ENCODE measurements around the gene C6orf89.

The C6orf89 gene

DNA sequence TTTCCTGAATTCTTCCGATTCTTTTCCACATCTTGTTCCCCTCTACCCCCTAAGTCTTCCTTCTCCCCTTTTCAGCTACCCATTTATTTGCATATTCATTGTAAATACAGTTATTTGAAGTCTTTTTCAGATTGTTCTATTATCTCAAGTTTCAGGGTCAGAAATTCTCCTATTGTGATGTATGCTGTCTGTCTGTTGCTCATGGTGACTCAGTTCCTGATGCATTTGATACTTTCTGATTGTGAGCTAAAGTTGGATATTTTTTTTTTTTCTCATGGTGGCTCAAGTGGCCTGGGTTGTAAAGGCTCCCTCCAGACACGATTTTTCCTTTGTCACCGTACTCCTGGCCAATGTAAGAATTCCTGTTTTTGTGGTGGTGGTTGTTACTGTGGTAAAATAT lies 63.9 kb downstream of the C6orf89 start:
- DNase-seq = no peak

DNA sequence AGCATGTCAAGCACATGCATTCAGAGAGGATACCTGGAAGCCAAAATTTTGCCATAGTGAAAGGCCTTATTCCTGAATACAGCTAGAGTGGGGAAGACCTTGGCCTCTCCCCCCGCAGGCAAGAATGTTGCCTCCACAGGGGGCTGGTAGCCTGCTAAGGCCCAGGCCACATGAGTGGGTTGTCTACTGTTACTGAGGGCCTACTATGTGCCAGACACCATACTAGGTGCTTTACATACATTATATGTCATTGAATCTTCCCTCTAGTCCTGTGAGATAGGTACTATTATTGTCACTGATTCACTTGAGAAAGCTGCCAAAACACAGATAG lies 68.1 kb downstream of the C6orf89 start:
- no peak for DNase-seq

DNA sequence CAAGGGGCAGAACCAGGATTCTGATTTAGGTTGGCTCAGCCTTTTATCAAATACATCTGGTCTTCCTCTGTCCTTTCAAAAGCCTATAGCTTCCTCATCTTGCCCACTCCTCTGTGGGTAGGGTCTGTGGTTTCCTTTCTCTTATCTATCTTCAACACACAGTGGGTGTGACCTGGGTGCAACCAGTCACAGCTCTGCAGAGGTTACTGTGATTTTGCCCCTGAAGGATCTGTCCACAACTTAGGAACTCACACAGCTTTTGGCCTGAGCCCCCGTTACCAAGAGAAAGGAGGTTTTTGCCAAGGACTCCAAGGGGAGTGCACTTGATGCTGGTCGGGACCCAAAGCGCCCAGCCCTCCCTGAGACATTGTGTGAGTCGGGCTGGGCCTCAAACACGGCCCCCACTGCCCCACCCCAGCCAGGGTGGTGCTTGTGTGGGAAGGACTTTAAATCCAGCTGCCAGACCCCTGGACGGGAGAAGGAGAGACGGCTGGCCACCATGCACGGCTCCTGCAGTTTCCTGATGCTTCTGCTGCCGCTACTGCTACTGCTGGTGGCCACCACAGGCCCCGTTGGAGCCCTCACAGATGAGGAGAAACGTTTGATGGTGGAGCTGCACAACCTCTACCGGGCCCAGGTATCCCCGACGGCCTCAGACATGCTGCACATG lies 68.6 kb downstream of the C6orf89 start, which contains the start of gene PI16:
TSS of gene PI16 (plus strand) at position 477 of the 670 bp plus-strand sequence. CDS start at position 500, 23 bp downstream.
- no peak for DNase-seq

DNA sequence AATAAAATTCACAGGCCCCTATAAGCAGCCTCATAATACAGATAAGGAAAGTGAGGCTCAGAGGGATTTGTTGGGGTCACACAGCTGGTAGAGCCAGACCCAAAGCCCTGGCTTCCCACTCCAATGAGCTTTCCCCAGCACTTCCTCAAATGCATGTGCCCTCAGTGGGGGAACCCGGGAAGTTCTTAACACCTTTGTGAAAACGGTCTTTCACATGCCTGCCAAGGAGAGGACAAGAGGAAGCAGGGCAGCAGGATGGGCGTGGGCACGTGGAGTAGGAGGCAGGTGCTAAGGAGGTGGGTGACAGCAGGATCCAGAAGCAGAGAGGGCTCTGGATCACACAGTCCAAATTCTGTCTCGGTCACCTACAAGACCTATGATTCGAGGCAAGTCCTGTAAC lies 69.4 kb downstream of the C6orf89 start:
- DNase-seq = no peak

DNA sequence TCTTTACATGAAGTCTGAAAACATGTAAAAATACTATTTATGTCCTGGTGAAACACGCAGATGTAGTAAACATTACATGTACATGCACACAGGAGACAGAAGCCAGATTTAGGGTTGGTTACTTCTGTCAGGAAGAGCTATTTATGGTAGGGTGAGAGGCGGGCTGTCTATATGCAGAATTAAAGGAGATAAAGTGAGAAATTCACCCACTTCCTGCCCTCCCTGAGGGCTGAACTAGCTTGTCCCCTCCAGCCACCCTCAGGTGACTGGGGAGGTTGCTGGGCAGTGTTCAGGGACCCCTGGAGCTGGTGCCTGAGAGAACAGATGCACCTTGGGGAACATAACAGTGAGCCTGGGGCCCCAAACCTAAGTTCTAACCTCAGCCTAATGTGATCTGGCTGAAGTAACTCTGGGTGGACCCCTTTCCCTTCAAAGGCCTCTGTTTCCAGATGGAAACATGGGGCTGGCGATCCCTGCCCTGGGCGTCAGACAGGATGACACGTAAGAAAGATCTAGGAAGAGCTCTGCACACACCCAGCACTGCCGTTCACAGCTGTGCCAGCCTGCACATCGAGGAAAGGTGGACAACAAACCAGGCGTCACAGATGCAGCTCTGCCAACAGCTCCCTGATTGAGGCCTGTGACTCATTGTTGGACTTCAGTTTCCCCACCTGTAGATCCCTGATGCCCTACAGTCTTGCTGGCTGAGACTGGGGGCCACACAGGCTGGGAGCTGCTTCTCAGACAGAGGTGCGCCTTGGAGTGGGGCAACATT lies 70.1 kb downstream of the C6orf89 start:
- no peak for DNase-seq

GRCh38 chr6:36956446-36956820 lies 70.7 kb downstream of the C6orf89 start:
- no peak for DNase-seq

GRCh38 chr6:36957773-36958271 lies 72.1 kb downstream of the C6orf89 start:
- DNase-seq = no peak

- no peak for DNase-seq
Observed at GRCh38 chr6:36958775-36959554, 73.2 kb downstream of the C6orf89 start.

DNA sequence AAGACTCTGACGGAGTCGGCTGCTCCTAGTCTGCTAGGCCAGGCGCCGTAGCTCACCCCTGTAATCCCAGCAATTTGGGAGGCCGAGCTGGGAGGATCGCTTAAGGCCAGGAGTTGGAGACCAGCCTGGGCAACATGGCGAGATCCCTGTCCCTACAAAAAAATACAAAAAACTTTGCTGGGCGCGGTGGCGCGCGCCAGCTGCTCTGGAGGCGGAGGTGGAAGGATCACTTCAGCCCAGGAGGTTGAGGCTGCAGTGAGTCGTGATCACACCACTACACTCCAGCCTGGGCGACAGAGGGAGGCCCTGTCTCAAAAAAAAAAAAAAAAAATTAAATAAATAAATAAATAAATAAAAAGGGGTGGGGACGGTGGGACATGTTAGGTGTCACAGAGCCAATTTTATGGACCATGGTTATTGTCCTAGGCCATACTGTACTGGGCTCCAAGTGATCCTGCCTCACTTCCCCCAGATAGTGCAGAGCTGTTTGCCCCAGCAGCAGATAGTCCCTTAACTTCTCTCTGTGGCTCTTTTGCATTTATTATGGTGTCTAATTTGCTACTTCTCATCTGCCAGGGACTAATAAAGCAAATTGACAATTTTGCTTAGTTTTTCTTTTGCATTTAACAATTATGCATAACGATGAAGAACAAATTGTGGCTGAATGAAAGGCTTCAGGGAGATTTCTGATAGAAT lies 74.0 kb downstream of the C6orf89 start:
- DNase-seq = no peak

DNA sequence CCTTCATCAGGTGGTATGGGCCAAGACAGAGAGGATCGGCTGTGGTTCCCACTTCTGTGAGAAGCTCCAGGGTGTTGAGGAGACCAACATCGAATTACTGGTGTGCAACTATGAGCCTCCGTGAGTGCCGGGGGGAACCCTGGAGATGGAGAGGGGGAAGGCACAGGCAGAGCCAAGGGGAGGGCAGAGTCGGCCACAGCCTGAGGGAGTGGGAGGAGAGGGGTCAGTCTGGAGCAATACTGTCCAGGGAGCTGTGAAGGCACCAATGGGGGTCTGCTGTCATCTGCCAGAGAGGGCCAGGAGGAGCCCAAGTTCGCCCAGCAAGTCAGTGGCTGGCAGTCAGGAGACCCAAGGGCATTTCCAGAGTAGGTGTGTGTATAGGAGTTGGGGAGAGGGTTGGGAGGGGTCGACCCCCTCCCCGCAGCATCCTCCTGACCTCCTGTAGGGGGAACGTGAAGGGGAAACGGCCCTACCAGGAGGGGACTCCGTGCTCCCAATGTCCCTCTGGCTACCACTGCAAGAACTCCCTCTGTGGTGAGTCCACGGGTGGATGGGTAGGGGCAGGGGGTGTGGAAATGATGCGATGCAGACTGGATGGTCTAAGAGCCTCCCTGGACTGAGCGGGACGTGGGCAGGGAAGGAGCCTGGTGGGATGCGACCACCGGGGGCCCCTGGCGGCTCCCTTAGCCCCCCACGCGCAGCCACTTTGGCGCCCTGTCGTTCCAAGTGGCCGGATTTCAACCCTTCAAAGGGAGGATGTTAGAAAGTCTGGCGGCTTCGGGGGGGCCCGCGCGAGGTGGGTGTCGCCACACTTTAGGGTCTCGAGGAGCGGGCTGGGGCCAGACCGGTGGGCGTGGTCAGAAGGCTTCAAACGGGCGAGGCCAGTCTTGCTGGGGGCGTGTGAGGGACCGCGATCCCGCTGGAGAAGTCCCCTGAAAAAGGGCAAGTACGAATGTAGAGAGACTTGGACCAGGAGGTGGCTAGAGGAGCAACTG lies 76.0 kb downstream of the C6orf89 start:
- DNase-seq = no peak

DNA sequence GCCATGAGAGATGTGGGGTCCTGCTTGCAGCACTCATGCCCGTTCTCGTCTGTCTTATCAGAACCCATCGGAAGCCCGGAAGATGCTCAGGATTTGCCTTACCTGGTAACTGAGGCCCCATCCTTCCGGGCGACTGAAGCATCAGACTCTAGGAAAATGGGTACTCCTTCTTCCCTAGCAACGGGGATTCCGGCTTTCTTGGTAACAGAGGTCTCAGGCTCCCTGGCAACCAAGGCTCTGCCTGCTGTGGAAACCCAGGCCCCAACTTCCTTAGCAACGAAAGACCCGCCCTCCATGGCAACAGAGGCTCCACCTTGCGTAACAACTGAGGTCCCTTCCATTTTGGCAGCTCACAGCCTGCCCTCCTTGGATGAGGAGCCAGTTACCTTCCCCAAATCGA lies 77.1 kb downstream of the C6orf89 start:
- DNase-seq = peak; percentile 18

GRCh38 chr6:36963451-36964290 lies 77.9 kb downstream of the C6orf89 start:
- no peak for DNase-seq

- no peak for DNase-seq
Observed at GRCh38 chr6:36964349-36964748, 78.6 kb downstream of the C6orf89 start.

DNA sequence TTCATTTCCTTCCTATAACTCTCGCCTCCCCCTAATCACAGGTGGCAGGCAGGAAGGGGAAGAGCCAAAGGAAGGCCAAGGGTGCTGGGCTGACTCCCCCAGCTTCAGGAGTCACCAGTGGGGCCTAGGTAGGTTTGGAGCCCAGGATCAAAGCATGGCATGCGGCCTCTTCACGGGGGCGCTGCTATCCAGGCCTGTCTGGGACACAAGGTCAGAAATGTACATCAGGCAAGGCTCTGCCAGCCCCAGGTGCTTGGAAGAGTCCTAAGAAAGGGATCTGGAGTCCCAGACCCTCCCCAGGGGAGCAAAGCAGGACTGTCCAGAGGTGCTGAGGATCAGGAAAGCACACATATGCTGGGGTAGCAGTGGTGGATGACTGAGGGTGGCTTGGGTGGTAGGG lies 79.2 kb downstream of the C6orf89 start:
- no peak for DNase-seq

DNA sequence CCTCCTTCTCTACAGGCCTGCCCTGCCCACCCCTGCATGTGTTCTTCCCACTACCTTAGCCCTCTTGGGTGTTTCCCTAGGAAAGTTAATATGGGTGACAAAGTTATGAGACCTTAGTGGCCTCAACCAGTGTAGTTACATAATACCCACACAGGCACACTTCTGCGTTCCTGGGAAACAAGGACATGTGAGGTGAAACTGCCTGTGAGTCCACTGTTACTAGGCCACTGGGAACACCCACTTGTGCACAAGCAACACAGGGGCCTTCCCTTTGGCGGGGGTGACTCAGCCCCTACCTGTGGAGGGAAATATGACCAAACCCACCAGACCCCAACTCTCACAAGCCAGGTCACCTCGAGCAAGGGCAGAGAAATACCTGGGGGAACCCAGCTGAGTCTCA lies 81.5 kb downstream of the C6orf89 start:
- DNase-seq = no peak

DNA sequence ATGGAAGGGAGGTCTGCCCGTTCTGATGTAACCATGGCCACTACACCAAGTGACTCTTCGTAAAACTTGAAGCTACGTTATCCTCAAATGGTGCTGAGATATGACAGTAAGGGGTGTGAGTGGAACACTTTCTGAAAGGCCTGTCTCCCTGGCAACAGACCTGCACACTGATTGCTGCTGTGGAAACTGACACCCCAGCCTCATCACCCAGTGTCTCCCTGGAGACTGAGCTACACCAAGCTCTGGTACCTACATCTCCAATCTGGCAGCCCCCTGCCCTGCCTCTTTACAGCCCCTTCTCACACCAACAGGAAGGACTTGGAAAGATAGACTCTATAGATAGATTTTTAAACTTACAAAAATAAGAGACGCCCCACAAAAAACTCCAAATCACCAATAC lies 82.0 kb downstream of the C6orf89 start:
- DNase-seq = no peak

- peak; percentile 79 for DNase-seq
Observed at GRCh38 chr6:36968266-36968977, 82.7 kb downstream of the C6orf89 start.

- DNase-seq = no peak
Observed at GRCh38 chr6:36969240-36969691, 83.5 kb downstream of the C6orf89 start.

- DNase-seq = no peak
Observed at GRCh38 chr6:36969988-36970891, 84.5 kb downstream of the C6orf89 start.

Data from COR-L47 (cell line).